ENCODE measurements around the gene FAM124A.

Gene FAM124A

GRCh38 chr13:51227404-51227803 is 5.2 kb downstream of the FAM124A start:
- Mint-ChIP-seq H3K4me3 (no peak overlapping the region), H3K36me3 (no peaks in the 10 kb centered on the region), H3K27me3 (peaks cover 73% of the 10 kb centered on the region), H3K27ac (no peak overlapping the region), H3K4me1 (no peaks in the 10 kb centered on the region), H3K9me3 (no peaks in the 10 kb centered on the region)
- DNase-seq: no peak
- CTCF ChIA-PET: interaction anchor here (1.0 to 1.8 kb wide), 3 partner anchors 55 to 102 kb away, joined by 3 to 4 read pairs (median 3); no protein-coding TSS in a partner anchor

- Mint-ChIP-seq H3K4me1 (no peaks in the 10 kb centered on the region), H3K4me3 (no peak overlapping the region), H3K27me3 (peaks cover 64% of the 10 kb centered on the region), H3K27ac (no peak overlapping the region), H3K36me3 (no peaks in the 10 kb centered on the region), H3K9me3 (no peaks in the 10 kb centered on the region)
- no peak for DNase-seq
- CTCF ChIA-PET: no interaction called here
Measured at GRCh38 chr13:51229101-51229719, 7.0 kb downstream of the FAM124A start.

- Mint-ChIP-seq H3K4me1 (no peaks in the 10 kb centered on the region), H3K9me3 (no peaks in the 10 kb centered on the region), H3K4me3 (no peak overlapping the region), H3K27me3 (peaks cover 64% of the 10 kb centered on the region), H3K36me3 (no peaks in the 10 kb centered on the region), H3K27ac (no peak overlapping the region)
- DNase-seq: no peak
- CTCF ChIA-PET: no interaction called here
Measured at GRCh38 chr13:51229731-51230130, 7.5 kb downstream of the FAM124A start.

- Mint-ChIP-seq H3K4me1 (no peaks in the 10 kb centered on the region), H3K27ac (no peak overlapping the region)
- no peak for DNase-seq
Measured at GRCh38 chr13:51230477-51231105, 8.4 kb downstream of the FAM124A start.

GRCh38 chr13:51231456-51231855 is 9.3 kb downstream of the FAM124A start:
- H3K27ac Mint-ChIP-seq: no peak overlapping the region
- DNase-seq: no peak
- no peaks in the 10 kb centered on the region for H3K4me1 Mint-ChIP-seq
- H3K27me3 Mint-ChIP-seq: peaks cover 59% of the 10 kb centered on the region
- H3K9me3 Mint-ChIP-seq: no peaks in the 10 kb centered on the region
- no peak overlapping the region for H3K4me3 Mint-ChIP-seq
- CTCF ChIA-PET: interaction anchor here (1.3 kb wide), 1 partner anchor 57 kb away, joined by 3 read pairs; no protein-coding TSS in a partner anchor
- H3K36me3 Mint-ChIP-seq: no peaks in the 10 kb centered on the region

More at GRCh38 chr13:51230477-51231105, 8.4 kb downstream of the FAM124A start:
- Mint-ChIP-seq H3K36me3 (no peaks in the 10 kb centered on the region), H3K4me3 (no peak overlapping the region), H3K9me3 (no peaks in the 10 kb centered on the region), H3K27me3 (peaks cover 59% of the 10 kb centered on the region)
- CTCF ChIA-PET: interaction anchor here (1.3 kb wide), 1 partner anchor 57 kb away, joined by 3 read pairs; no protein-coding TSS in a partner anchor

GRCh38 chr13:51232328-51232727 is 10.1 kb downstream of the FAM124A start:
- DNase-seq: no peak
- no peaks in the 10 kb centered on the region for H3K36me3 Mint-ChIP-seq
- H3K27me3 Mint-ChIP-seq: peaks cover 56% of the 10 kb centered on the region
- CTCF ChIA-PET: interaction anchor here (1.3 kb wide), 1 partner anchor 56 kb away, joined by 3 read pairs; no protein-coding TSS in a partner anchor
- no peak overlapping the region for H3K4me3 Mint-ChIP-seq
- H3K9me3 Mint-ChIP-seq: no peaks in the 10 kb centered on the region
- no peaks in the 10 kb centered on the region for H3K4me1 Mint-ChIP-seq
- no peak overlapping the region for H3K27ac Mint-ChIP-seq

- no peak overlapping the region for H3K4me3 Mint-ChIP-seq
- CTCF ChIA-PET: no interaction called here
- no peaks in the 10 kb centered on the region for H3K4me1 Mint-ChIP-seq
- peaks cover 59% of the 10 kb centered on the region for H3K27me3 Mint-ChIP-seq
- H3K9me3 Mint-ChIP-seq: no peaks in the 10 kb centered on the region
- H3K27ac Mint-ChIP-seq: no peak overlapping the region
- H3K36me3 Mint-ChIP-seq: no peaks in the 10 kb centered on the region
- no peak for DNase-seq
Measured at GRCh38 chr13:51233117-51233826, 11.1 kb downstream of the FAM124A start.

GRCh38 chr13:51234676-51235075 is 12.5 kb downstream of the FAM124A start:
- CTCF ChIA-PET: no interaction called here
- no peaks in the 10 kb centered on the region for H3K9me3 Mint-ChIP-seq

GRCh38 chr13:51235186-51235585 is 13.0 kb downstream of the FAM124A start:
- H3K27ac Mint-ChIP-seq: no peak overlapping the region
- H3K36me3 Mint-ChIP-seq: no peaks in the 10 kb centered on the region
- H3K27me3 Mint-ChIP-seq: peaks cover 48% of the 10 kb centered on the region
- no peaks in the 10 kb centered on the region for H3K4me1 Mint-ChIP-seq
- no peak for DNase-seq
- CTCF ChIA-PET: no interaction called here
- no peaks in the 10 kb centered on the region for H3K9me3 Mint-ChIP-seq
- no peak overlapping the region for H3K4me3 Mint-ChIP-seq

More at GRCh38 chr13:51234676-51235075, 12.5 kb downstream of the FAM124A start:
- Mint-ChIP-seq H3K27ac (no peak overlapping the region), H3K4me3 (no peak overlapping the region), H3K36me3 (no peaks in the 10 kb centered on the region), H3K4me1 (no peaks in the 10 kb centered on the region), H3K27me3 (peaks cover 53% of the 10 kb centered on the region)
- no peak for DNase-seq

- no peak overlapping the region for H3K4me3 Mint-ChIP-seq
- no peak for DNase-seq
- no peak overlapping the region for H3K27ac Mint-ChIP-seq
- H3K4me1 Mint-ChIP-seq: no peaks in the 10 kb centered on the region
- no peaks in the 10 kb centered on the region for H3K36me3 Mint-ChIP-seq
- H3K9me3 Mint-ChIP-seq: no peaks in the 10 kb centered on the region
- CTCF ChIA-PET: interaction anchor here (1.4 kb wide), 1 partner anchor 115 kb away, joined by 4 read pairs; no protein-coding TSS in a partner anchor
- H3K27me3 Mint-ChIP-seq: peaks cover 45% of the 10 kb centered on the region
Measured at GRCh38 chr13:51235756-51236490, 13.7 kb downstream of the FAM124A start.

- no peaks in the 10 kb centered on the region for H3K36me3 Mint-ChIP-seq
- H3K4me1 Mint-ChIP-seq: no peaks in the 10 kb centered on the region
- H3K27me3 Mint-ChIP-seq: peaks cover 42% of the 10 kb centered on the region
- DNase-seq: no peak
- no peak overlapping the region for H3K27ac Mint-ChIP-seq
- no peak overlapping the region for H3K4me3 Mint-ChIP-seq
- H3K9me3 Mint-ChIP-seq: no peaks in the 10 kb centered on the region
- CTCF ChIA-PET: interaction anchor here (1.4 kb wide), 1 partner anchor 115 kb away, joined by 4 read pairs; no protein-coding TSS in a partner anchor
Measured at GRCh38 chr13:51236491-51236792, 14.2 kb downstream of the FAM124A start.

- H3K4me3 Mint-ChIP-seq: no peak overlapping the region
Measured at GRCh38 chr13:51237386-51237785, 15.2 kb downstream of the FAM124A start.

GRCh38 chr13:51237887-51238286 is 15.7 kb downstream of the FAM124A start:
- CTCF ChIA-PET: interaction anchor here (1.2 kb wide), 1 partner anchor 50 kb away, joined by 4 read pairs; no protein-coding TSS in a partner anchor
- H3K4me1 Mint-ChIP-seq: no peaks in the 10 kb centered on the region
- H3K27me3 Mint-ChIP-seq: peaks cover 34% of the 10 kb centered on the region
- no peak for DNase-seq
- no peaks in the 10 kb centered on the region for H3K36me3 Mint-ChIP-seq
- H3K4me3 Mint-ChIP-seq: no peak overlapping the region
- H3K9me3 Mint-ChIP-seq: no peaks in the 10 kb centered on the region
- no peak overlapping the region for H3K27ac Mint-ChIP-seq

More at GRCh38 chr13:51237386-51237785, 15.2 kb downstream of the FAM124A start:
- Mint-ChIP-seq H3K27ac (no peak overlapping the region), H3K4me1 (no peaks in the 10 kb centered on the region), H3K27me3 (peaks cover 39% of the 10 kb centered on the region), H3K9me3 (no peaks in the 10 kb centered on the region), H3K36me3 (no peaks in the 10 kb centered on the region)
- DNase-seq: no peak
- CTCF ChIA-PET: interaction anchor here (1.2 to 1.4 kb wide), 2 partner anchors 51 to 116 kb away, joined by 4 read pairs; no protein-coding TSS in a partner anchor

- no peaks in the 10 kb centered on the region for H3K4me1 Mint-ChIP-seq
- no peak overlapping the region for H3K4me3 Mint-ChIP-seq
- H3K9me3 Mint-ChIP-seq: no peaks in the 10 kb centered on the region
- no peaks in the 10 kb centered on the region for H3K36me3 Mint-ChIP-seq
- no peak overlapping the region for H3K27ac Mint-ChIP-seq
- CTCF ChIA-PET: no interaction called here
- DNase-seq: no peak
- H3K27me3 Mint-ChIP-seq: peaks cover 38% of the 10 kb centered on the region
Measured at GRCh38 chr13:51240178-51240577, 18.0 kb downstream of the FAM124A start.

Data from activated naive CD4-positive, alpha-beta T cell treated with anti-CD3 and anti-CD28 coated beads, Interleukin-2, amount 10 ng/mL, durations not matched to agents 7 days and 5 days (primary cell).